ENCODE data around the gene ACTMAP.
"Not testable (repeated sequence)": the region's sequence is repeated elsewhere in the genome, so short reads cannot be mapped to it uniquely, and the experiment has no call there.

The ACTMAP gene

GRCh38 chr19:40742477-40742876, 7.8 kb downstream of the ACTMAP start:
- no peak for DNase-seq

- DNase-seq: no peak
Observed at GRCh38 chr19:40741527-40742390, 8.5 kb downstream of the ACTMAP start.

GRCh38 chr19:40740747-40741146, 9.5 kb downstream of the ACTMAP start:
- peak; percentile 61 for DNase-seq

GRCh38 chr19:40739871-40740703, 10.2 kb downstream of the ACTMAP start:
- DNase-seq: no peak

DNA sequence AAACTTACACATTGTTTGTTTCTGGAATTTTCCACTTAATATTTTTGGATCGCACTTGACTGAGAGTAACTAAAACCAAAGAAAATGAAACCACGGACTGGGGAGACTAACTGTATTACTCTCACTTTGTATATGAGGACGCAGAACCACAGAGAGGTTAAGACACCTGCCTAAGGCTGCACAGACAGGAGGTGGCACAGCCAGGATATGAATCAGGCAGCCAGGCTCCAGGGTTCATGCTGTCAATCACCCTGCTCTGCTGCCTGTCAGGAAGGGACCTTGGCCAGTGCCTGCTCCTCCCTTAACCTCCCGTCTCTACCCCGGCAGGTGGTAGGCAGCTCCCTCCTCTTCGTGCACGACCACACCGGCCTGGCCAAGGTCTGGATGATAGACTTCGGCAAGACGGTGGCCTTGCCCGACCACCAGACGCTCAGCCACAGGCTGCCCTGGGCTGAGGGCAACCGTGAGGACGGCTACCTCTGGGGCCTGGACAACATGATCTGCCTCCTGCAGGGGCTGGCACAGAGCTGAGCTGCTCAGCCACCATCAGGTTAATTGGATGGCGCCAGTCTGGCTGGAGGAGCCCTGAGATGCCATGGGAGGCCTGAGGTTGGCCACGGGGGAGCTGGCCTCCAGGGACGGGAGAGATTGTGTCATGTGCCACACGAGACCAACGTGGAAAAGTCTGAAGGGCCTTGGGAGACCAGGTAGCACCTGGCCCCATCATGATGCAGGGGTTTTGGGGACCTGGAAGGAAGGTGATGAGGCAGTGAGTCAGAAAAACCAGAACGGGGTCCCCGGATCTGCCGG, 11.0 kb downstream of the ACTMAP start:
- no peak for DNase-seq

DNA sequence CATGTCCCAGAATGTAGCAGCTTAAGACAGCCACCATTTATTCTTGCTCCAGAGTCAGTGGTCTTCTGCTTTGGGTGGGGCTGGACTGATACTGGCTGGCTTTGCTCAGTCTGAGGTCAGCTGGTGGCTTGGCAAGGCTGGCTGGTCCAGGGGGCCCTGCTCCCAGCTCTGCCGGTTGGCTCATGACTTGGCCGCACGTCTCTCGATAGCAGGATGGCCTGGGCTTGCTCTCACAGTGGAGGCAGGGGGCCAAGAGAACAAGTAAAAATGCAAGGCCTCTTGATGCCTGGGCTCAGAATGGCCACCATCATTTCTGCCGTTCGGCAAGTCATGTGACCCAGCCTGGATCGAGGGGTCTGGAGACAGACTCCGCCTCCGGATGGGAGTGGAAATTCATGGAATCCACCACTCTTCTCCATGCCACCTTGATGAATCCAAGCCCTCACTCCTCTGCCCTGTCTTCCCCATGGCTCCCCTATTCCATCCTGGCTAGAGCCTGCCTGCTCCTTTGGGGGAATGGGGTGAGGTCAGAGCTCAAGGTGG, 13.1 kb downstream of the ACTMAP start:
- no peak for DNase-seq

- DNase-seq: no peak
Observed at GRCh38 chr19:40736661-40737060, 13.6 kb downstream of the ACTMAP start.

DNA sequence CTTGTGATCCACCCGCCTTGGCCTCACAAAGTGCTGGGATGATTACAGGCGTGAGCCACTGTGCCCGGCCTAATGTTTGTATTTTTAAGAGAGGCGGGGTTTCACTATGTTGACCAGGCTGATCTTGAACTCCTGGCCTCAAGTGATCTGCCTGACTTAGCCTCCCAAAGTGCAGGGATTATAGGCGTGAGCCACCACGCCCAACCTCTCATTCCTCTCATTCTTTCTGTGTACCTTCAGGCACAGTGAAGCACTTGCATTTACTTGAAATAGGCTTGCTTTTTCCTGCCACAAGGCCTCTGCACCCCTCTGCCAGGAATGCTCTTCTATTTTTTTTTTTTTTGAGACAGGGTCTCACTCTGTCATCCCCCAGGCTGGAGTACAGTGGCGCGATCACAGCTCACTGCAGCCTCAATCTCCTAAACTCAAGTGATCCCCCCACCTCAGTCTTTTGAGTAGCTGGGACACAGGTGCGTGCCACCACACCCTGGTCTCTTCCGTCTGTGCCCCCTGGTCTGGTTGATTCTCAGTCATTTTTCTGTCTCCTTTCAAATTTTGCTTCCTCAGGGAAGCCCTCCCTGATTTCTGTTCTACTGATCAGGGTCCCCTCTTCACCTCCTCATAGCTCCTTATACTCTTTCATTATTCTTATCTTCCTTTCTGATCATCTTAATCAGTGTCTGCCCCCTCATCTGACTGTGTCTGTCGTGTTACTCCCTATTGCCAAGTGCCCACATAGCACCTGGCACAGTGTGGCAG, 15.1 kb downstream of the ACTMAP start:
- no peak for DNase-seq

- no peak for DNase-seq
Observed at GRCh38 chr19:40733149-40733548, 17.1 kb downstream of the ACTMAP start.

GRCh38 chr19:40732304-40732703, 18.0 kb downstream of the ACTMAP start:
- DNase-seq: not testable (repeated sequence)

- not testable (repeated sequence) for DNase-seq
Observed at GRCh38 chr19:40730065-40730464, 20.2 kb downstream of the ACTMAP start.

DNA sequence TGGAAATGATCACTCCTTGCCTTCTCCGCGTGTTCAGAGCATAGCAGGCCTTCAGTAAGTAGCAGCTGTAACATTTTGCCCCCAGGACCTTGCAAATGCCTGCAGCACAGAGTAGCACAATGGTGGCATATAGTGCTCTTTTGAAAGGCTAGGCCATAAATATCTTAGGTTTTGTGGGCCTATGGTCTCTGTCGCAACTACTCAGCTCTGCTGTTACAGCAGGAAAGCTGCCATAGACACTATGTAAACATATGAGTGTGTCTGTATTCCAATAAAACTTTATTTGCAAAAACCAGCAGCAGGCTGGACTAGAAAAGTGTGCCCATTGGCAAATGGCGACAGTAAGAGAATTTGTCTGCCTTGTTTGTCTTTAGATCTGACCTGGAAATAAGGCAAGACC, 24.0 kb downstream of the ACTMAP start:
- no peak for DNase-seq

DNA sequence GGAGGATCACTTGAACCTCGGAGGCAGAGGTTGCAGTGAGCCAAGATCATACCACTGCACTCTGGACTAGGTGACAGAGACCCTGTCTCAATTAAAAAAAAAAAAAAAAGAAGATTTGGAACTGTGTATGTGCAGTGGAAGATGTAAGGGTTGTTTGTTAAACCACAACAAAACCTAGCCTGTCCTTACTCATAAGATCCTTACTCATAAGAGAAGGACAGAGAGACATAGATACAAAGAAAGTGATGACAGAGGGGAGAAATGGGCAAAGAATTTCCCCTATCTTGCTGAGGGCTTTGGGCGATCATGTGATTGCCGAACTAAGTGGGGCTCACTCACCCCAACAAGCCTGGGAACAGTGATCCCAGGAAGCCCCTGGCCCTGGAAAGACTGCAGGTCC, 25.4 kb downstream of the ACTMAP start:
- DNase-seq: no peak

- no peak for DNase-seq
Observed at GRCh38 chr19:40724315-40724714, 26.0 kb downstream of the ACTMAP start.

DNA sequence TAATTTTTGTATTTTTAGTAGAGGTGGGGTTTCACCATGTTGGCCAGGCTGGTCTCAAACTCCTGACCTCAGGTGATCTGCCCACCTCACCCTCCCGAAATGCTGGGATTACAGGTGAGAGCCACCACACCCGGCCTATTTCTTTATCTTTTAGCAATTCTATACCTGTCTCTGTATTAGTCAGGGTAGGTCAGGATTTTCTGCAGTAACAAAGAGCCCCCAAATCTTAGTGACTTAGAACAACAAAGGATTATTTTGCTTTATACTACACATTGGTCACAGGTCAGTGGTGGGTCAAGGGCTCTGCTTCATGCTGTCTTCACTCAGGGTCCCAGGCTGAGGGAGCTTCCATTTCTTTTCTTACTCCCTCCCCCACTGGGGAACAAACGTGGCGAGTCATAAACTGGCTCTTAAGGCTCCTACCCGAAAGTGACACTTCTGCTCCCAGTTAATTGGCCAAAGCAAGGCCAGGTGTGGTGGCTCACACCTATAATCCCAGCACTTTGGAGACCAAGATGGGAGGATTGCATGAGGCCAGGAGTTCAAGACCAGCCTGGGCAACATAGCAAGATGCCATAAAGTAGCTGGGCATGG, 26.5 kb downstream of the ACTMAP start:
- DNase-seq: no peak

DNA sequence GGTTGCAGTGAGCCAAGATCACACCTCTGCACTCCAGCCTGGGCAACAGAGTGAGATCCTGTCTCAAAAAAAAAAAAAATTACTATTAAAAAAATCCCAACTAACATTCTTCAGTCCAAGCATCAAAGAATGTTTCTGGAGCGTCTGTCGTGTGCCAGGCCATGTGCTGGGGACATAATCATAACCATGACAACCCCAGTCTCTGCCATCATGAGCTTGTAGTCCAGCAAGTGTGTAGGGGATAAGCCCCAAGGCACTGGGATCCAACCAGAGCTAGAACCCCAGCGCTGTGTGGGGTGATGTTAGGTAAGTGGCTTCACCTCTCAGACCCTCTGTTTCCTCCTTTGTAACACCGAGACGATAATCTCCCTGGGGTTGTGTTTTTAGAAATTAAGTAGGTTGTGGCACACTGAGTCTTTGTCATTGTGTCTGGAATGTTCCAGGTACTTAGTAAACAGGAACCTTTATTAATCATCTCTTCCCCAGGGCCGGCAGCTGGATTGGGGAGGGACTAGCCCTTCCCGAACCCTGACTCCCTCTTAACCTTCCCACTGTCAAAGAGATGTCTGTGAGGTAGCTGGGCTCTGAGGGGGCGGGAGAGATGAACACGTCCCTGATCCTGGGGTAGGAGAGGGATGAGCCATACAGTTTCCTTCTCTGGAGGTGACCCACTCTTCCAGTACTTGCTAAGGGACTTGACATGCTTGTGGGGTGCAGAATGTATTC, 28.2 kb downstream of the ACTMAP start:
- DNase-seq: no peak

DNA sequence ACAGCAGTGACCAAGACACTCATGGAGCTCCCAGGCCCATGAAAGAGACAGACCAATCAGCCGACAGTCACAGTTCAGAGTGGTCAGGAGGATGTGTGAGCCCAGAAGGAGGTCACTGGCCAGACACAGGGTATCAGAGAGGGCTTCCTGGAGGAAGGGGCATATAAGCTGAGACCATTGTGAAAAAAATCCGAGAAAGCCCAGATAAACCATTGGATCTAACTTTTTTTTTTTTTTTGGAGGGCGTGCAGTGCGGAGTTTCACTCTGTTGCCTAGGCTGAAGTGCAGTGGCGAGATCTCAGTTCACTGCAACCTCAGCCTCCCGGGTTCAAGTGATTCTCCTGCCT, 29.2 kb downstream of the ACTMAP start:
- DNase-seq: no peak

GRCh38 chr19:40719414-40719894, 30.8 kb downstream of the ACTMAP start:
- DNase-seq: no peak

- no peak for DNase-seq
Observed at GRCh38 chr19:40718774-40719391, 31.4 kb downstream of the ACTMAP start.
